GM18508 (cell line): ENCODE results near the gene TUBA4A.
"Not testable (repeated sequence)": the region's sequence is repeated elsewhere in the genome, so short reads cannot be mapped to it uniquely, and the experiment has no call there.

Experiments used
- ATAC-seq: cut with Tn5 transposase; IDR thresholded peaks from one replicate; pipeline ENCODE4 v1.9.1; 2021; ENCODE audit warnings: moderate number of reproducible peaks; ENCODE audit not compliant: insufficient read depth, unreplicated experiment

Gene TUBA4A

GRCh38 chr2:219287580-219288265 lies 34.0 kb upstream of the TUBA4A start:
- ATAC-seq, result no peak

- not testable (repeated sequence) for ATAC-seq
These were observed 33.4 kb upstream of the TUBA4A start for GRCh38 chr2:219287116-219287440.

GRCh38 chr2:219286436-219287115 lies 32.9 kb upstream of the TUBA4A start:
- ATAC-seq, result no peak

GRCh38 chr2:219285894-219286425 lies 32.2 kb upstream of the TUBA4A start:
- ATAC-seq, result no peak

GRCh38 chr2:219285373-219285735 lies 31.6 kb upstream of the TUBA4A start:
- ATAC-seq, result no peak

GRCh38 chr2:219284501-219285372 lies 31.0 kb upstream of the TUBA4A start:
- no peak for ATAC-seq

- ATAC-seq, result no peak
These were observed 29.3 kb upstream of the TUBA4A start for GRCh38 chr2:219282943-219283581.

GRCh38 chr2:219282375-219282774 lies 28.7 kb upstream of the TUBA4A start:
- ATAC-seq, result no peak

- ATAC-seq, result no peak
These were observed 27.9 kb upstream of the TUBA4A start for GRCh38 chr2:219281588-219281987.

- ATAC-seq, result no peak
These were observed 26.9 kb upstream of the TUBA4A start for GRCh38 chr2:219280651-219281050.

GRCh38 chr2:219279916-219280516 lies 26.3 kb upstream of the TUBA4A start:
- no peak for ATAC-seq

- peak; percentile 63 for ATAC-seq
These were observed 25.6 kb upstream of the TUBA4A start, which contains the start of gene DNAJB2 for GRCh38 chr2:219279151-219279915. DNAJB2 (plus strand) TSS chr2:219279366; CDS start chr2:219279834, 468 bp downstream.

- no peak for ATAC-seq
These were observed 25.0 kb upstream of the TUBA4A start for GRCh38 chr2:219278655-219279150.

GRCh38 chr2:219277703-219278654 lies 24.3 kb upstream of the TUBA4A start:
- ATAC-seq, result no peak

GRCh38 chr2:219274361-219274921 lies 20.7 kb upstream of the TUBA4A start:
- no peak for ATAC-seq

- ATAC-seq, result no peak
These were observed 20.2 kb upstream of the TUBA4A start for GRCh38 chr2:219273937-219274336.

GRCh38 chr2:219272995-219273394 lies 19.3 kb upstream of the TUBA4A start:
- no peak for ATAC-seq

- no peak for ATAC-seq
These were observed 18.6 kb upstream of the TUBA4A start for GRCh38 chr2:219272356-219272755.
